Measurements from ENCODE around the gene MAFB. TPM values are rescaled to one million over a fixed set of nuclear protein-coding genes. Genes with fewer than 3 reads are reported as not detected.

The MAFB gene
- total and polyA plus RNA-seq, 10 donors, result 18.7 to 295 (median 180) TPM

DNA sequence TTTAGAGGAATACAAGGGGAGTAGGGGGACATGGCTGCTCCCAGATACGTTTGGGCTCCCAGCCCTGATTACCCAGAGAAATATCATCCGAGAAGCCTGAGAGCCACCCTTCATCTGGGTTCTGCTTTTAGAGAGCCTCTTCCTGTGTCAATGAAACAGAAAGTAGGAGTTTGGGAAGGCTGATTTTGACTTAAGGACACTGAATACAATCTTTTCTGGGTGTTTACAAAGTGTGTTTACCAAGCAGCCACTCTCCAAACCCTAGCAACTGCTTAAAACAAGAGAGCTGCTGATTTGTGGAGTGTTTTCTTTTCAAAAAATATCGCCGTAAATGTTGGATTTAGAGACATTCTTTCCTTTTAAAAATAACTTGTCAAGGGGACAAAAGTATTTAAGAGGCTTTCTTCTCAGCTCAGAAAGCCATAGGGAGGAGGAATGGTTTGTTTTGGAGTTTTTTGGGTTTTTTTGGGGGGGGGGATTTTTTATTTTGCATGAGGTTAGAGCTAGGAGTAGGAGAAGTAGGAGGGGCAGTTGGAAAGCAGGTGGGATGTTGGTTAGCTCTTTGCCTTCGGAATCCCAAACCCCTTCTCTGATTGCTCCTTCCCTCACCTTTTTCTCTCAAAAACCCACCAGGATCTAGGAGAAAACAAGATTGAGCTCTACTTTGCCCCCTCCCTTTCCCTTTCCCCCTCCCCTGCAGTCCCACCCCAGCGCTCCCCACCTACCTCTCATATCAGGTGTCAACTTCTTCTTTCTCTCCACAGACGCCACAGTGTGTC lies 12.4 kb downstream of the MAFB start:
- Histone ChIP-seq H3K36me3 (no peaks in the 10 kb centered on the region), H3K9me3 (no peaks in the 10 kb centered on the region), H3K4me3 (no peak overlapping the region), H3K4me1 (peaks cover 10 to 66% (median 41%) of the 10 kb centered on the region in 6 donors), H3K27ac (peak overlapping the region in 6 of 8 donors; percentile 45 to 70 (median 60)), H3K27me3 (replicated peaks in 1 of 7) (peaks cover 0 to 29% (median 0%) of the 10 kb centered on the region in 7 donors)
- intact Hi-C loops (cut with DNase I; ENCODE audit: low total_unique reads), result no loop called here
- 44 to 53% (median 46%) methylated on average over 7 of the region's 7 CpGs for WGBS, 5 donors
- TF ChIP-seq POLR2AphosphoS5 (IDR thresholded peaks at IDR 0.05), result no peak
- TF ChIP-seq POLR2A (IDR thresholded peaks at IDR 0.05), result no peak
- TF ChIP-seq, protein P1, sequence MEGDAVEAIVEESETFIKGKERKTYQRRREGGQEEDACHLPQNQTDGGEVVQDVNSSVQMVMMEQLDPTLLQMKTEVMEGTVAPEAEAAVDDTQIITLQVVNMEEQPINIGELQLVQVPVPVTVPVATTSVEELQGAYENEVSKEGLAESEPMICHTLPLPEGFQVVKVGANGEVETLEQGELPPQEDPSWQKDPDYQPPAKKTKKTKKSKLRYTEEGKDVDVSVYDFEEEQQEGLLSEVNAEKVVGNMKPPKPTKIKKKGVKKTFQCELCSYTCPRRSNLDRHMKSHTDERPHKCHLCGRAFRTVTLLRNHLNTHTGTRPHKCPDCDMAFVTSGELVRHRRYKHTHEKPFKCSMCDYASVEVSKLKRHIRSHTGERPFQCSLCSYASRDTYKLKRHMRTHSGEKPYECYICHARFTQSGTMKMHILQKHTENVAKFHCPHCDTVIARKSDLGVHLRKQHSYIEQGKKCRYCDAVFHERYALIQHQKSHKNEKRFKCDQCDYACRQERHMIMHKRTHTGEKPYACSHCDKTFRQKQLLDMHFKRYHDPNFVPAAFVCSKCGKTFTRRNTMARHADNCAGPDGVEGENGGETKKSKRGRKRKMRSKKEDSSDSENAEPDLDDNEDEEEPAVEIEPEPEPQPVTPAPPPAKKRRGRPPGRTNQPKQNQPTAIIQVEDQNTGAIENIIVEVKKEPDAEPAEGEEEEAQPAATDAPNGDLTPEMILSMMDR (IDR thresholded peaks at IDR 0.05 in 8 of 11, conservative IDR thresholded peaks at IDR 0.05 in 3 of 11), result no peak
- DNase-seq, result no peak

DNA sequence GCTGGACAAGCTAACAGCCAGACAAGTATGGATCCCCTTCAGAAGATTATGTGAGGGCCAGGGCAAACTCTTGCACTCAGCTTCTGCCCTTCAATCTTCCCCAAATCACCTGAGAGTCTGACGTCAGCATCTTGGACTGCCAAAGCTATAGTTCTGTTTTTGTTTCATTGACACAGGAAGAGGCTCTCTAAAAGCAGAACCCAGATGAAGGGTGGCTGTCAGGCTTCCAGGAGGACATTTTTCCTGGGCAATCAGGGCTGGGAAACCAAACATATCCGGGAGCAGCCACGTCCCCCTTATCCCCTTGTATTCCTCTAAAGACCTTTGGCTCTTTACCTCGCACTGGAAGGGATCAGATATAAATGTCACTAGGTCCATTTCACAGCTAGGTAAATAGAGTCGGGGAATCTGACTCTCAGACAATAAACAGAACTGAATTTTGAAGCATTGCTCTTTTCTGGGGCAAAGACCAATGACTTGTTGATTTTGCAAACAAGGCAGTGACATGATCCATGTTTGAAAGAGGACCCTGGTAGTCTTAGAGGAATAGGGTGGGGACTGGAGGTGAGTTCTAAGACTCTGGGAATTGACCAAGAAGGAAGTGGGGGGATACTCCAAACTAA lies 13.3 kb downstream of the MAFB start:
- 50 to 63% (median 53%) methylated on average over 5 of the region's 5 CpGs for WGBS, 5 donors
- no peaks in the 10 kb centered on the region for H3K36me3 ChIP-seq
- no peak for DNase-seq
- H3K4me3 ChIP-seq, result no peak overlapping the region
- no peak for TF ChIP-seq POLR2AphosphoS5 (IDR thresholded peaks at IDR 0.05)
- TF ChIP-seq POLR2A (IDR thresholded peaks at IDR 0.05), result no peak
- TF ChIP-seq, protein P1 (IDR thresholded peaks at IDR 0.05 in 8 of 11, conservative IDR thresholded peaks at IDR 0.05 in 3 of 11), result no peak
- no peaks in the 10 kb centered on the region for H3K9me3 ChIP-seq
- H3K27me3 ChIP-seq (replicated peaks in 1 of 7), result peaks cover 0 to 19% (median 0%) of the 10 kb centered on the region in 7 donors
- peak overlapping the region in 5 of 8 donors; percentile 45 to 70 (median 65) for H3K27ac ChIP-seq
- intact Hi-C loops (cut with DNase I; ENCODE audit: low total_unique reads), result no loop called here
- H3K4me1 ChIP-seq, result peaks cover 10 to 56% (median 32%) of the 10 kb centered on the region in 6 donors

DNA sequence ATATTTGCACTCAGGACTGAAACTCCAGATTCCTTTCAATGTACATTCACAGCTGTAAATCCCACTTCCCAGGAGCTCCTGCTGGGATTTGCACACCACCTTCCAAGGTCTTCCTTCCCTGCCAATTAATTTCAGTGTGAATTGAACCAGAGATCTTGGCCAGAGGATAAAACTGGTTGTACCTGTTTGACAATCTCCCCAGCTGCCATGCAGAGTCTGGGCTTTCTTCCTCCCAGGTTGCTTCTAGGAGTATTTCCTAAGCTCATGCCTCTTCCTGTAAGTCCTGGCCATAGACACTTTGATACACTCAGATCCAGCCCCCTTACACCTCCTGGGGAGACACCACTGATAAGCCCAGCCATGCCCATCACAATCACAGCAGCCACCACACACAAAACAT lies 15.6 kb downstream of the MAFB start:
- Histone ChIP-seq H3K4me3 (no peak overlapping the region), H3K27ac (no peak overlapping the region), H3K9me3 (no peaks in the 10 kb centered on the region), H3K4me1 (peaks cover 6 to 48% (median 25%) of the 10 kb centered on the region in 6 donors), H3K36me3 (no peaks in the 10 kb centered on the region), H3K27me3 (replicated peaks in 1 of 7) (peaks cover 0 to 13% (median 0%) of the 10 kb centered on the region in 7 donors)
- no peak for DNase-seq
- TF ChIP-seq POLR2A (IDR thresholded peaks at IDR 0.05) (no peak), POLR2AphosphoS5 (IDR thresholded peaks at IDR 0.05) (no peak)
- TF ChIP-seq, protein P1 (IDR thresholded peaks at IDR 0.05 in 8 of 11, conservative IDR thresholded peaks at IDR 0.05 in 3 of 11), result no peak
- intact Hi-C loops (cut with DNase I; ENCODE audit: low total_unique reads), result no loop called here

DNA sequence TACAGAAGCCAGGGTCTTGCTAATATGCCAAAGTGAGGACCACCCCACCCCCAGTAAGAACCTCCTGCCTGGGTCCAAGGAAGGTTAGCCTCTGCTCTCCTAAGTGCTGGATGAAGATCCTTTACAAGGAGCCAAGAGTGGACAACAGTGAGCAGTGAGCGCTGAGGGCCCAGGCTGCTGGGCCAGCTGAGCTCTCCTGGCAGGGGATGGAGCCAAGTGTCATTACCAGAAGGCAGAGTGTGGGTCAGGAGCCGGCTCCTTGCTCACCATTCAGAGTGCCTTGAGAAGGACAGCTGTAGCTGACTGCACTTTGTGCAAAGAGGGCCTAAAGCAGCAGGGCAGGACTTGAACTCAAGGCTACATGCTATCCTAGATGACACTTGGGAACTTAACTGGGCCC lies 16.9 kb downstream of the MAFB start:
- Histone ChIP-seq H3K27ac (no peak overlapping the region), H3K4me1 (peaks cover 0 to 43% (median 18%) of the 10 kb centered on the region in 6 donors), H3K4me3 (no peak overlapping the region), H3K36me3 (no peaks in the 10 kb centered on the region), H3K9me3 (no peaks in the 10 kb centered on the region), H3K27me3 (replicated peaks in 1 of 7) (peaks cover 0 to 9% (median 0%) of the 10 kb centered on the region in 7 donors)
- no peak for DNase-seq
- TF ChIP-seq, protein P1 (IDR thresholded peaks at IDR 0.05 in 8 of 11, conservative IDR thresholded peaks at IDR 0.05 in 3 of 11), result no peak
- TF ChIP-seq POLR2A (IDR thresholded peaks at IDR 0.05) (no peak), POLR2AphosphoS5 (IDR thresholded peaks at IDR 0.05) (no peak)
- intact Hi-C loops (cut with DNase I; ENCODE audit: low total_unique reads), result no loop called here
- WGBS, 5 donors, result 85 to 94% (median 92%) methylated on average over 2 of the region's 2 CpGs
